Chondrocyte (in vitro differentiated cells): ENCODE measurements around the gene PDCD11. TPM values are rescaled to one million over a fixed set of nuclear protein-coding genes. Genes with fewer than 3 reads are reported as not detected.
"Not testable (repeated sequence)": the region's sequence is repeated elsewhere in the genome, so short reads cannot be mapped to it uniquely, and the experiment has no call there.

Experiments used
- DNase-seq: peaks from one replicate; pipeline ENCODE4 v3.0.0; 2021; ENCODE audit warnings: mixed read lengths, low spot score
- H3K27ac Mint-ChIP-seq: one replicate; pipeline ENCODE4 v1.8.0; 2021; ENCODE audit warnings: mild to moderate bottlenecking, moderate library complexity, mixed read lengths; ENCODE audit not compliant: unreplicated experiment
- H3K27me3 Mint-ChIP-seq: 2 replicates; pipeline ENCODE4 v1.8.0; 2021; ENCODE audit warnings: low read depth, mixed read lengths
- H3K36me3 Mint-ChIP-seq: 2 replicates; pipeline ENCODE4 v1.8.0; 2021; ENCODE audit warnings: low read depth, mixed read lengths
- H3K4me1 Mint-ChIP-seq: 2 replicates; pipeline ENCODE4 v1.8.0; 2021; ENCODE audit warnings: low read depth, mild to moderate bottlenecking, mixed read lengths
- H3K4me3 Mint-ChIP-seq: one replicate; pipeline ENCODE4 v1.8.0; 2021; ENCODE audit warnings: mild to moderate bottlenecking, moderate library complexity, mixed read lengths; ENCODE audit not compliant: unreplicated experiment
- H3K9me3 Mint-ChIP-seq: 2 replicates; pipeline ENCODE4 v1.8.0; 2021; ENCODE audit warnings: low read depth, mixed read lengths
- long read RNA-seq: library from polyadenylated mRNA; stranded (forward); transcript quantifications from one replicate; pipeline ENCODE4 v2.0.0, GENCODE V29; 2021
- total RNA-seq: library from RNA; stranded (reverse); gene quantifications from 3 replicates; pipeline ENCODE4 v1.2.1, GENCODE V29; 2021
- TF ChIP-seq, protein P1 (sequence below): fragments of 200-600 bp; sonication (generic); IDR thresholded peaks from 2 replicates; pipeline ENCODE4 v1.5.0; 2021; ENCODE audit warnings: antibody characterized with exemption, mild to moderate bottlenecking, moderate library complexity

Gene PDCD11, protein sequence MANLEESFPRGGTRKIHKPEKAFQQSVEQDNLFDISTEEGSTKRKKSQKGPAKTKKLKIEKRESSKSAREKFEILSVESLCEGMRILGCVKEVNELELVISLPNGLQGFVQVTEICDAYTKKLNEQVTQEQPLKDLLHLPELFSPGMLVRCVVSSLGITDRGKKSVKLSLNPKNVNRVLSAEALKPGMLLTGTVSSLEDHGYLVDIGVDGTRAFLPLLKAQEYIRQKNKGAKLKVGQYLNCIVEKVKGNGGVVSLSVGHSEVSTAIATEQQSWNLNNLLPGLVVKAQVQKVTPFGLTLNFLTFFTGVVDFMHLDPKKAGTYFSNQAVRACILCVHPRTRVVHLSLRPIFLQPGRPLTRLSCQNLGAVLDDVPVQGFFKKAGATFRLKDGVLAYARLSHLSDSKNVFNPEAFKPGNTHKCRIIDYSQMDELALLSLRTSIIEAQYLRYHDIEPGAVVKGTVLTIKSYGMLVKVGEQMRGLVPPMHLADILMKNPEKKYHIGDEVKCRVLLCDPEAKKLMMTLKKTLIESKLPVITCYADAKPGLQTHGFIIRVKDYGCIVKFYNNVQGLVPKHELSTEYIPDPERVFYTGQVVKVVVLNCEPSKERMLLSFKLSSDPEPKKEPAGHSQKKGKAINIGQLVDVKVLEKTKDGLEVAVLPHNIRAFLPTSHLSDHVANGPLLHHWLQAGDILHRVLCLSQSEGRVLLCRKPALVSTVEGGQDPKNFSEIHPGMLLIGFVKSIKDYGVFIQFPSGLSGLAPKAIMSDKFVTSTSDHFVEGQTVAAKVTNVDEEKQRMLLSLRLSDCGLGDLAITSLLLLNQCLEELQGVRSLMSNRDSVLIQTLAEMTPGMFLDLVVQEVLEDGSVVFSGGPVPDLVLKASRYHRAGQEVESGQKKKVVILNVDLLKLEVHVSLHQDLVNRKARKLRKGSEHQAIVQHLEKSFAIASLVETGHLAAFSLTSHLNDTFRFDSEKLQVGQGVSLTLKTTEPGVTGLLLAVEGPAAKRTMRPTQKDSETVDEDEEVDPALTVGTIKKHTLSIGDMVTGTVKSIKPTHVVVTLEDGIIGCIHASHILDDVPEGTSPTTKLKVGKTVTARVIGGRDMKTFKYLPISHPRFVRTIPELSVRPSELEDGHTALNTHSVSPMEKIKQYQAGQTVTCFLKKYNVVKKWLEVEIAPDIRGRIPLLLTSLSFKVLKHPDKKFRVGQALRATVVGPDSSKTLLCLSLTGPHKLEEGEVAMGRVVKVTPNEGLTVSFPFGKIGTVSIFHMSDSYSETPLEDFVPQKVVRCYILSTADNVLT (N-terminal part only)
- total RNA-seq = 24.7 to 33.0 TPM (median 27.9 TPM) in 3 replicates
- long read RNA-seq, full-length matches to known transcripts = 2 of 10 reads
- long read RNA-seq, partial matches to known transcripts = 4 of 10 reads
- long read RNA-seq, other reads (novel, unspliced or antisense) = 4 of 10 reads

GRCh38 chr10:103396067-103396788, at the start of gene PDCD11, which contains the start of gene ATP5MK:
TSS of gene PDCD11 (plus strand) at chr10:103396626. CDS start at chr10:103398427, 1,801 bp downstream.
TSS of gene ATP5MK (minus strand) at chr10:103396475. CDS start at chr10:103392457, 4,018 bp downstream.
- TF ChIP-seq, protein P1, sequence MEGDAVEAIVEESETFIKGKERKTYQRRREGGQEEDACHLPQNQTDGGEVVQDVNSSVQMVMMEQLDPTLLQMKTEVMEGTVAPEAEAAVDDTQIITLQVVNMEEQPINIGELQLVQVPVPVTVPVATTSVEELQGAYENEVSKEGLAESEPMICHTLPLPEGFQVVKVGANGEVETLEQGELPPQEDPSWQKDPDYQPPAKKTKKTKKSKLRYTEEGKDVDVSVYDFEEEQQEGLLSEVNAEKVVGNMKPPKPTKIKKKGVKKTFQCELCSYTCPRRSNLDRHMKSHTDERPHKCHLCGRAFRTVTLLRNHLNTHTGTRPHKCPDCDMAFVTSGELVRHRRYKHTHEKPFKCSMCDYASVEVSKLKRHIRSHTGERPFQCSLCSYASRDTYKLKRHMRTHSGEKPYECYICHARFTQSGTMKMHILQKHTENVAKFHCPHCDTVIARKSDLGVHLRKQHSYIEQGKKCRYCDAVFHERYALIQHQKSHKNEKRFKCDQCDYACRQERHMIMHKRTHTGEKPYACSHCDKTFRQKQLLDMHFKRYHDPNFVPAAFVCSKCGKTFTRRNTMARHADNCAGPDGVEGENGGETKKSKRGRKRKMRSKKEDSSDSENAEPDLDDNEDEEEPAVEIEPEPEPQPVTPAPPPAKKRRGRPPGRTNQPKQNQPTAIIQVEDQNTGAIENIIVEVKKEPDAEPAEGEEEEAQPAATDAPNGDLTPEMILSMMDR = peak; percentile 51
- DNase-seq = peak; percentile 98
- Mint-ChIP-seq H3K36me3 (peaks cover 13% of the 10 kb centered on the region), H3K27me3 (no peaks in the 10 kb centered on the region), H3K4me1 (peaks cover 47% of the 10 kb centered on the region), H3K4me3 (peak within 1 kb of the TSS; percentile 91), H3K9me3 (no peaks in the 10 kb centered on the region), H3K27ac (peak within 1 kb of the TSS; percentile 91)

DNA sequence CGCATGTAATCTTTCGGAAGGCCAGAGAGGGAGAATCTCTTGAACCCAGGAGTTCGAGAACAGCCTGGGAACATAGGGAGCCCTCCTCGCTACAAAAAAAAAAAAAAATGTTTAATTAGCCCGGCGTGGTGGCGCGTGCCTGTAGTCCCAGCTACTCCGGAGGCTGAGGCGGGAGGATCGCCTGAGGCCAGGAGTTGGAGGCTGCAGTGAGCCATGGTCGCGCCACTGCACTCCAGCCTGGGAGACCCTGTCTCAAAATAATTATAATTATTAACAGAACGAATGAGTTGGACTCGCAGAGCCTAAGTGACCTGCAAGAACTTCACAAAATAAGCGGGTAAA, 46.3 kb upstream of the PDCD11 start:
- no peaks in the 10 kb centered on the region for H3K9me3 Mint-ChIP-seq
- TF ChIP-seq, protein P1 = no peak
- H3K27ac Mint-ChIP-seq = peak overlapping the region; percentile 73
- H3K4me1 Mint-ChIP-seq = peaks cover 11% of the 10 kb centered on the region
- no peak for DNase-seq
- no peaks in the 10 kb centered on the region for H3K27me3 Mint-ChIP-seq
- H3K4me3 Mint-ChIP-seq = peak overlapping the region; percentile 95
- H3K36me3 Mint-ChIP-seq = peaks cover 3% of the 10 kb centered on the region

GRCh38 chr10:103350517-103351260, 45.7 kb upstream of the PDCD11 start, which contains the start of gene PCGF6:
TSS of gene PCGF6 (minus strand) at chr10:103351140. CDS start at chr10:103351066, 74 bp downstream.
- peak within 1 kb of the TSS; percentile 95 for H3K4me3 Mint-ChIP-seq
- no peaks in the 10 kb centered on the region for H3K9me3 Mint-ChIP-seq
- TF ChIP-seq, protein P1 = peak; percentile 42
- peak within 1 kb of the TSS; percentile 94 for H3K27ac Mint-ChIP-seq
- peaks cover 2% of the 10 kb centered on the region for H3K36me3 Mint-ChIP-seq
- no peaks in the 10 kb centered on the region for H3K27me3 Mint-ChIP-seq
- peak; percentile 92 for DNase-seq
- H3K4me1 Mint-ChIP-seq = peaks cover 11% of the 10 kb centered on the region

DNA sequence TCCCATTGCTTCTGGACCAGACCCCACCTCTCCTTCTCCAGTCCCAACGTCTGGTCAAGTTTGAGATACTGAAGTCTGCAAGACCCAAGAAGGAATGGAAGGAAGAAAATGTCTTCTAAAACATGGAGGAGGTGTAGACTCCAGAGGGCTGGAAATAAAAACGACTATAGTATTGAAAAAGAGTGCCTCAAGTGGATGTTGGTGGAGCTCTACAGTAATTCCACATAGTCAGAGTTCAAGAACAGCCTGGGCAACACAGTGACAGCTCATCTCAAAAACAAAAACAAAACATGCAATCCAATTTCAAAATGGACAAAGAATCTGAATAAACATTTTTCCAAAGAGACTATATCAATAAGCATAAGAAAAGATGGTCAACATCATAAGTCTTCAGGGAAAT, 43.1 kb upstream of the PDCD11 start:
- DNase-seq = no peak
- Mint-ChIP-seq H3K27ac (no peak overlapping the region), H3K9me3 (no peaks in the 10 kb centered on the region), H3K36me3 (no peaks in the 10 kb centered on the region), H3K4me1 (peaks cover 11% of the 10 kb centered on the region), H3K27me3 (no peaks in the 10 kb centered on the region), H3K4me3 (no peak overlapping the region)
- TF ChIP-seq, protein P1 = peak; percentile 14

DNA sequence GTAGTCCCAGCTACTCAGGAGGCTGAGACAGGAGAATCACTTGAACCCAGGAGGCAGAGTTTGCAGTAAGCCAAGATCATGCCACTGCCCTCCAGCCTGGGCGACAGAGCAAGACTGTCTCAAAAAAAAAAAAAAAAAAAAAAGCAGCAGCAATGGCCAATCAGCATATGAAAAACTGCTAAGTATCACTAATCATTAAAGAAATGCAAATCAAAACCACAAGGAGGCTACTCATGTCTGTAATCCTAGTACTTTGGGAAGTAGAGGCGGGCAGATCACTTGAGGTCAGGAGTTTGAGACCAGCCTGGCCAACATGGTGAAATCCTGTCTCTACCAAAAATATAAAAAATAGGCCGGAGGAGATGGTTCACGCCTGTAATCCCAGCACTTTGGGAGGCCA, 41.9 kb upstream of the PDCD11 start:
- H3K36me3 Mint-ChIP-seq, H3K9me3 Mint-ChIP-seq, H3K4me1 Mint-ChIP-seq, H3K4me3 Mint-ChIP-seq, H3K27me3 Mint-ChIP-seq, H3K27ac Mint-ChIP-seq, DNase-seq: not testable (repeated sequence)
